Measurements from ENCODE around the gene APOF. TPM values are rescaled to one million over a fixed set of nuclear protein-coding genes. Genes with fewer than 3 reads are reported as not detected.

The APOF gene
- total RNA-seq, 4 donors from 2014 or later = not detected

DNA sequence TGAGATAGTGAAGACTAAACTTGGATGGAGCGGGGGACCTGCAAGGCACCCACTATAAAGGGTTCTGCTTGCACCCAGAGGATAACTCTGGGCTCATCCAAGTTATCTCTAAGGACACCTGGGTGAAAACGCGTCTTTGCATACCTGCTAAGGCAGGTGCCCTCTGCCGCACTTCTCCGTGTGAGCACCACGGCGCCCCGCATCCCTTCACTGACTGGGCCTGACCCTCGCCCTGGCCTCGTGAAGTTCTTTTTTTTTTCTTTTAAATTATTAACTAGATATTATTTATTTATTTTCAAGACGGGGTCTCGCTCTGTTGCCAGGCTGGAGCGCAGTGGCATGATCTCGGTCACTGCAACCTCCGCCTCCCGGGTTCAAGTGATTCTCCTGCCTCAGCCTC lies 20.0 kb upstream of the APOF start:
- no peak for TF ChIP-seq EP300 (IDR thresholded peaks at IDR 0.05)
- no peak for TF ChIP-seq POLR2AphosphoS5 (IDR thresholded peaks at IDR 0.05)
- TF ChIP-seq POLR2A (IDR thresholded peaks at IDR 0.05) = no peak
- TF ChIP-seq, protein P1, sequence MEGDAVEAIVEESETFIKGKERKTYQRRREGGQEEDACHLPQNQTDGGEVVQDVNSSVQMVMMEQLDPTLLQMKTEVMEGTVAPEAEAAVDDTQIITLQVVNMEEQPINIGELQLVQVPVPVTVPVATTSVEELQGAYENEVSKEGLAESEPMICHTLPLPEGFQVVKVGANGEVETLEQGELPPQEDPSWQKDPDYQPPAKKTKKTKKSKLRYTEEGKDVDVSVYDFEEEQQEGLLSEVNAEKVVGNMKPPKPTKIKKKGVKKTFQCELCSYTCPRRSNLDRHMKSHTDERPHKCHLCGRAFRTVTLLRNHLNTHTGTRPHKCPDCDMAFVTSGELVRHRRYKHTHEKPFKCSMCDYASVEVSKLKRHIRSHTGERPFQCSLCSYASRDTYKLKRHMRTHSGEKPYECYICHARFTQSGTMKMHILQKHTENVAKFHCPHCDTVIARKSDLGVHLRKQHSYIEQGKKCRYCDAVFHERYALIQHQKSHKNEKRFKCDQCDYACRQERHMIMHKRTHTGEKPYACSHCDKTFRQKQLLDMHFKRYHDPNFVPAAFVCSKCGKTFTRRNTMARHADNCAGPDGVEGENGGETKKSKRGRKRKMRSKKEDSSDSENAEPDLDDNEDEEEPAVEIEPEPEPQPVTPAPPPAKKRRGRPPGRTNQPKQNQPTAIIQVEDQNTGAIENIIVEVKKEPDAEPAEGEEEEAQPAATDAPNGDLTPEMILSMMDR (IDR thresholded peaks at IDR 0.05) = no peak
- no peaks in the 10 kb centered on the region for H3K4me1 ChIP-seq
- 95% methylated on average over 16 of the region's 16 CpGs for WGBS
- no peak overlapping the region for H3K27ac ChIP-seq
- H3K36me3 ChIP-seq = no peaks in the 10 kb centered on the region
- no peak overlapping the region for H3K4me3 ChIP-seq
- DNase-seq (ENCODE audit: low spot score in 2 of 2) = no peak
- H3K27me3 ChIP-seq = no peaks in the 10 kb centered on the region
- H3K9me3 ChIP-seq = no peaks in the 10 kb centered on the region

DNA sequence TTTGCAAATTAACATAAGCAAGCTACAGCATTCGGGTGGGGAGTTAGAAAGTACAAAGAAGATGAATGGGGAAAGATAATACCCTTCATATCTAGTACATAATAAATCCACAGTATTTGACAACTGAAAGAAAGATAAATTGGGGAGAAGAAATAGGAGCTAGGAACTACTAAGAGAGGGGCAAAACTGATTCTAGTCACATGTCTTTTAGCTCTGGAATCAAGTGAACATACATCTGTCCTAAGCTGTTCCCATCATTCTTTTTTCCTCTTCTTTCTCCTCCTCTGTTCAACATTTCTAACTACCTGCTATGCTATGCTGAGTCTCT lies 15.3 kb upstream of the APOF start:
- Histone ChIP-seq H3K27me3 (no peaks in the 10 kb centered on the region), H3K27ac (no peak overlapping the region), H3K9me3 (peaks cover 7% of the 10 kb centered on the region), H3K4me3 (no peak overlapping the region), H3K4me1 (no peaks in the 10 kb centered on the region), H3K36me3 (no peaks in the 10 kb centered on the region)
- DNase-seq (ENCODE audit: low spot score in 2 of 2) = no peak
- no peak for TF ChIP-seq POLR2A (IDR thresholded peaks at IDR 0.05)
- TF ChIP-seq EP300 (IDR thresholded peaks at IDR 0.05) = no peak
- no peak for TF ChIP-seq POLR2AphosphoS5 (IDR thresholded peaks at IDR 0.05)
- TF ChIP-seq, protein P1 (IDR thresholded peaks at IDR 0.05) = no peak
- WGBS = 39% methylated on average over 1 of the region's 1 CpG

DNA sequence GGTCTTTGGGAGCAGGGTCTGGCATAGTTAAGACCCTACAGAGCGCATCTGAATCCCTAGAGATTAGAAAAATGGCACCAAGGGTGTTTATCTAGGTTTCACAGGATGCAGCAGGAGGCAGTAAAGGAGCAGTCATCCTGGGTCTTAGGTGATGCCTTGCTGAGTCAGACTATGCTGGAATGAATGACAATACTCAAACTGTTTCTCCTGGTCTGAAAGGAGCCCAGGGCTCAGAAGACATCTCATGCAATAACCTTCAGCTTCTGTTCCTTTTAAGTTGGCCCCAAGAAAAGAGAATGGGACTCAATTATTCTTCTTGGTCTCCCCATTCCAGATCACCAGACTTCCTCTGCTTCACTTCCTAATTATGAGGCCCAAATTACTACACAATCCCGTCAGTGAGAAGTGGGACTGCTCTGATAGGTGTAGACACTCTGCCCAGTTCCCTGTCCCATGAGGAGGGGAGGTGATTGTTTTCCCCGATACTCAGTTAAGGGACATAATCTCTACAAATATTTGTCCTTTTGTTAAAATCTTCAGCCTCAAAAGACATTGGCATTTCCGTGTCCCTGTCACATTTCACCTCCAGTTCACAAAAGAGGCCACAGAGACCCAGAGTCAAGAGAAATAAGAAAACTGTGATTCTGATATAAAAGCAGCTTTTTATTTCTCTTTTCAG lies 14.8 kb upstream of the APOF start:
- 85% methylated on average over 4 of the region's 4 CpGs for WGBS
- TF ChIP-seq POLR2AphosphoS5 (IDR thresholded peaks at IDR 0.05) = no peak
- no peak for TF ChIP-seq EP300 (IDR thresholded peaks at IDR 0.05)
- no peak for TF ChIP-seq POLR2A (IDR thresholded peaks at IDR 0.05)
- TF ChIP-seq, protein P1 (IDR thresholded peaks at IDR 0.05) = no peak
- peaks cover 7% of the 10 kb centered on the region for H3K9me3 ChIP-seq
- H3K36me3 ChIP-seq = no peaks in the 10 kb centered on the region
- DNase-seq (ENCODE audit: low spot score in 2 of 2) = no peak
- H3K27ac ChIP-seq = no peak overlapping the region
- H3K4me3 ChIP-seq = no peak overlapping the region
- no peaks in the 10 kb centered on the region for H3K27me3 ChIP-seq
- no peaks in the 10 kb centered on the region for H3K4me1 ChIP-seq

DNA sequence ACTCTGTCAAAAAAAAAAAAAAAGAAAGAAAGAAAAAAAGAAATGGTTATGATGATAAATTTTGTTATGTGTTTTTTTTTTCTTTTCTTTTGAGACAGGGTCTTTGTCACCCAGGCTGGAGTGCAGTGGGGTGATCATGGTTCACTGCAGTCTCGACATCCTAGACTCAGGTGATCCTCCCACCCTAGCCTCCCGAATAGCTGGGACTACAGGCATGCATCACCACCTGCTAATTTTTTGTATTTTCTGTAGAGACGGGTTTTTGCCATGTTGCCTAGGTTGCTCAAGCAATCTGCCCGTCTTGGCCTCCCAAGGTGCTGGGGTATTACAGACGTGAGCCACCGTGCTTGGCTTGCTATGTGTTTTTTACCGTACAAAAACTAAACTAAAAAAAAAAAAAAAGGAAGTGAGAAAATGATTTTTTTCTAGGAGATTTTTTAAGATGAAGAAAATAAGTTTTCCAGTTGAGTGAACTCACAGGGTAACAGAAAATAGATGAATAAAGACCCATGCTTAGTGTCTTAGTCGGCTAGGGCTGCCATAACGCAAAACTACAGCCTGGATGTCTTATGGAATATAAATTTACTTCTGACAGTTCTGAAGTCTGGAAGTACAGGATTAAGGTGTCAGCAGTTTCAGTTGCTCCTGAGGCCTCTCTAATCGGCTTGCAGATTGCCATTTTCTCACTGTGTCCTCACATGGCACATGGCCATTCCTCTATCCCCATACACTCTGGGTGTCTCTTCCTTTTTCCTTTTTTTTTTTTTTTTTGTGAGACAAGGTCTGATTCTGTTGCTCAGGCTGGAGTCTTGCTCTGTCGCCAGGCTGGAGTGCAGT lies 13.2 kb upstream of the APOF start:
- DNase-seq (ENCODE audit: low spot score in 2 of 2) = no peak
- TF ChIP-seq POLR2A (IDR thresholded peaks at IDR 0.05) = no peak
- TF ChIP-seq POLR2AphosphoS5 (IDR thresholded peaks at IDR 0.05) = no peak
- TF ChIP-seq EP300 (IDR thresholded peaks at IDR 0.05) = no peak
- TF ChIP-seq, protein P1 (IDR thresholded peaks at IDR 0.05) = no peak
- H3K27me3 ChIP-seq = no peaks in the 10 kb centered on the region
- H3K4me1 ChIP-seq = no peaks in the 10 kb centered on the region
- H3K36me3 ChIP-seq = no peaks in the 10 kb centered on the region
- WGBS = 68% methylated on average over 11 of the region's 11 CpGs
- H3K4me3 ChIP-seq = no peak overlapping the region
- no peak overlapping the region for H3K27ac ChIP-seq
- H3K9me3 ChIP-seq = peaks cover 7% of the 10 kb centered on the region

Data from suprapubic skin (tissue), 4 donors.